ENCODE results near the gene SDHB.

GRCh38 chr1:17005365-17005740, 48.5 kb downstream of the SDHB start:
- TF ChIP-seq CTCF (IDR thresholded peaks at IDR 0.05; ENCODE audit: insufficient read depth, low read length) (no peak), POLR2AphosphoS5 (IDR thresholded peaks at IDR 0.05; ENCODE audit: low read depth) (no peak)

Data from HL-60 (cell line).